Measurements from ENCODE around the gene CELF5.

DNA sequence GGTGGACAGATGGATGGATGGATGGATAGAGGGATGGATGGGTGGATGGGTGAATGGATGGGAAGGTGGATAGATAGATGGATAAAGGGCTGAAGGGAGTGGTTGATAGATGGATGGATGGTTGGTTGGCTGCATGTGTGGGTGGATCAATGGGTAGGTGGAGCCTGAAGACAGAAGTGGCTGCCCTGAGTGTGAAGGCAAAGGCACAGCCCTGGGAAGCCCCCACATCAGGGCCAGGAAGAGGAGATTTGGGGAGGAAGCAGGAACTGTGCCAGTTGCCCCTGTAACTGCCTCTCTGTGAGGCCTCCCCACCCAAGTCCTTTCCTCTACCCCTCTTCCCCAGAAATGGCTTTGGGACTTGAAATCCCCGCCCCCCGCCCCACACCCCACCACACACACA lies 98.6 kb downstream of the CELF5 start:
- TF ChIP-seq, protein P1, sequence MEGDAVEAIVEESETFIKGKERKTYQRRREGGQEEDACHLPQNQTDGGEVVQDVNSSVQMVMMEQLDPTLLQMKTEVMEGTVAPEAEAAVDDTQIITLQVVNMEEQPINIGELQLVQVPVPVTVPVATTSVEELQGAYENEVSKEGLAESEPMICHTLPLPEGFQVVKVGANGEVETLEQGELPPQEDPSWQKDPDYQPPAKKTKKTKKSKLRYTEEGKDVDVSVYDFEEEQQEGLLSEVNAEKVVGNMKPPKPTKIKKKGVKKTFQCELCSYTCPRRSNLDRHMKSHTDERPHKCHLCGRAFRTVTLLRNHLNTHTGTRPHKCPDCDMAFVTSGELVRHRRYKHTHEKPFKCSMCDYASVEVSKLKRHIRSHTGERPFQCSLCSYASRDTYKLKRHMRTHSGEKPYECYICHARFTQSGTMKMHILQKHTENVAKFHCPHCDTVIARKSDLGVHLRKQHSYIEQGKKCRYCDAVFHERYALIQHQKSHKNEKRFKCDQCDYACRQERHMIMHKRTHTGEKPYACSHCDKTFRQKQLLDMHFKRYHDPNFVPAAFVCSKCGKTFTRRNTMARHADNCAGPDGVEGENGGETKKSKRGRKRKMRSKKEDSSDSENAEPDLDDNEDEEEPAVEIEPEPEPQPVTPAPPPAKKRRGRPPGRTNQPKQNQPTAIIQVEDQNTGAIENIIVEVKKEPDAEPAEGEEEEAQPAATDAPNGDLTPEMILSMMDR (conservative IDR thresholded peaks at IDR 0.05): no peak
- TF ChIP-seq ZFX (IDR thresholded peaks at IDR 0.05): no peak
